Measurements from ENCODE around the gene ZNF319.

The ZNF319 gene

GRCh38 chr16:58036943-58037342 lies 36.5 kb upstream of the ZNF319 start:
- DNase-seq: no peak

DNA sequence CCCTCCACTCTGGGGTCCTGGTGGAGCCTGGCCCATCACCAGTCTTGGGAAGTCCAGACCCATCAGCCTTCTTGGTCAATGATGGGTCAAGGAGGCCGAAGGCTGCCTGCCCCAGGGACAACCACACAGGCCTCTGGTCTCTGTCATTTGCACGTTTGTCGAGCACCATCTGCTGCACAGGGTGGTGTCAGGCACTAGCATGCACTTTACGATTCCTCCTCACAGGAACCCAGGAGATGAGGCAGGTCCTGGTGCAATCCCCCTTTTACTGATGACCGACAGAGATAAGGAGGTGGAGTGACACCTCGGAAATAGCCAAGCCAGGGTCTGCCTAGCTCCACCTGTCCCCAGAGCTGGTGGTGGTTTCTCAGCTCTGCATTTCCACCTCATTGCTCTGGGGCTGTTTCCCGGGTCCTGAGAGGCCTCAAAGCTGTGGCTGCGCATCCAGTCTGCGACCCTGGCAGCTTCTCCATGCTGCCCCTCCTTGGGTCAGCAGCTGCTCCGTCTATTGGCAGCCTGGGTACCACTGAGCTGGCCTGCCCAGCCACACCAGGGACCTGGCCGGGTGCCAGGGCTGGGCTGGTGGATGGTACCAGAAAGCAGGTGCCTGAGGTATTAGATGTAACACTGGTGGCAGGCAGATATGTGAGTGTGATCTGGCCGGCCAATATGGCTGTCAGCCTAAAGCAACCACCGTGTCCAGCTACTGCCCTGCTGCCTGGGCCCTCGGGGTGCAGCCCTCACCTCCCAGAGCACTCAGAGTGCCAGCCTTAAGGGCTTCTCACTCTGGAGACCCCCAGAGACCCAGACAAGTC lies 35.1 kb upstream of the ZNF319 start:
- DNase-seq: no peak

GRCh38 chr16:58034774-58035173 lies 34.3 kb upstream of the ZNF319 start:
- no peak for DNase-seq

GRCh38 chr16:58034128-58034685 lies 33.7 kb upstream of the ZNF319 start:
- no peak for DNase-seq

DNA sequence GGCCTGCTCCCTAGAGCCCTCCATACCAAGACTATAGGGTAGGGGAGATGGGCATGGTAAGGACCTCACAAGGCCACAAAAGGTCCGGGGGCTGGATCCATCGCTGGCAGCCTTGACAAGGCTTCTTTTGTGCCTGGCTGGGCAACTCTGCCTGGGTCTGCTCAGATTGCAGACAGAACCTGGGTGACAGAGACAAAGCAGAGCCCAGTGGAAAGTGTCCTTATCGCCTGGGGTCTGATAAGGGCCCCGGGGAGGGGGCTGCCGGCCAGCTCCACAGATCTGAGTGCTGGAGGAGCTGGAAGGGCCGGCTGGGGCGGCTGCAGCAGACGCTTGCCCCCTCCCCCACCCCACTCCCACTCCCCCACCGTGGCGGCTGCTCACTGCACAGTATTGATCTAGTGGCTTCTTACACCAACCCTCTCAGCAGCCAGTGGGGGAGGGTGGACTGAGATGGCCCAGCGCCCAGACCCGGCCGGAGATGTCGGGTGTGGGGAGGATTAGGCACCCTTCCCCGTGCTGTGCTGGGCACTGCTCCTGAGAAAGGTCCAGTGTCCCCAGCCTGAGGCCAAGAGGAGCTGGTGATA lies 32.3 kb upstream of the ZNF319 start:
- no peak for DNase-seq

GRCh38 chr16:58031016-58031800 lies 30.7 kb upstream of the ZNF319 start:
- no peak for DNase-seq

- DNase-seq: no peak
These were observed 29.8 kb upstream of the ZNF319 start for GRCh38 chr16:58030136-58030840.

GRCh38 chr16:58029410-58029809 lies 28.9 kb upstream of the ZNF319 start:
- DNase-seq: no peak

GRCh38 chr16:58028541-58029070 lies 28.1 kb upstream of the ZNF319 start:
- no peak for DNase-seq

DNA sequence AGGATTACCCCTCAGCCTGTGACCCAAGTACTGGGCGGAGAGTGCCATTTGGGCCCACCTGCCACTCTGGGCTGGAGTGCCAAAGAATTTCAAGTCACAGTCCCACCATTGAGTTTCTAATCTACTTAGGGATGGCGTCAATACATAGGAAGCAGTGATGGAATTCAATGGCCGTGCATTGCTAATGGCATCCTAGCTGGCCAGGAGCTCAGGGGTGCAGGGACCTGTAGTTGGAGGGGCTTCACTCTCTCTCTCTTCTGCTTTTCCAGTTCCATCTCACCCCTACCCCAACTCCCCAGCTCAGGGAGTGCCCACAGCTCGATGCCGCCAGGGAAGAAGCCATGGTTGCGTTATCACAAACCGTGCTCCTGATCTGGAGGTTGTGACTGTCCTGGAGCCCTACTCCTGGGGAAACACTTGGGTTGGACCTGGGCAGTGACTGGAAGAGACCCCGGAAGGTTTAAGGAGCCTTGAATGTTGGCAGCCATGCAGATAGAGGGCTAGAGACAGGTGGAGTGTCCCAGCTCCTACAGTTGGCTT lies 27.5 kb upstream of the ZNF319 start:
- DNase-seq: no peak

GRCh38 chr16:58027161-58027915 lies 26.9 kb upstream of the ZNF319 start:
- DNase-seq: no peak

GRCh38 chr16:58026705-58027160 lies 26.3 kb upstream of the ZNF319 start:
- no peak for DNase-seq

- DNase-seq: no peak
These were observed 25.8 kb upstream of the ZNF319 start for GRCh38 chr16:58026139-58026704.

- peak; percentile 62 for DNase-seq
These were observed 25.1 kb upstream of the ZNF319 start, which contains the start of gene MMP15 for GRCh38 chr16:58025351-58026138. TSS of gene MMP15 (plus strand) at chr16:58025754. CDS start at chr16:58026351, 597 bp downstream.

DNA sequence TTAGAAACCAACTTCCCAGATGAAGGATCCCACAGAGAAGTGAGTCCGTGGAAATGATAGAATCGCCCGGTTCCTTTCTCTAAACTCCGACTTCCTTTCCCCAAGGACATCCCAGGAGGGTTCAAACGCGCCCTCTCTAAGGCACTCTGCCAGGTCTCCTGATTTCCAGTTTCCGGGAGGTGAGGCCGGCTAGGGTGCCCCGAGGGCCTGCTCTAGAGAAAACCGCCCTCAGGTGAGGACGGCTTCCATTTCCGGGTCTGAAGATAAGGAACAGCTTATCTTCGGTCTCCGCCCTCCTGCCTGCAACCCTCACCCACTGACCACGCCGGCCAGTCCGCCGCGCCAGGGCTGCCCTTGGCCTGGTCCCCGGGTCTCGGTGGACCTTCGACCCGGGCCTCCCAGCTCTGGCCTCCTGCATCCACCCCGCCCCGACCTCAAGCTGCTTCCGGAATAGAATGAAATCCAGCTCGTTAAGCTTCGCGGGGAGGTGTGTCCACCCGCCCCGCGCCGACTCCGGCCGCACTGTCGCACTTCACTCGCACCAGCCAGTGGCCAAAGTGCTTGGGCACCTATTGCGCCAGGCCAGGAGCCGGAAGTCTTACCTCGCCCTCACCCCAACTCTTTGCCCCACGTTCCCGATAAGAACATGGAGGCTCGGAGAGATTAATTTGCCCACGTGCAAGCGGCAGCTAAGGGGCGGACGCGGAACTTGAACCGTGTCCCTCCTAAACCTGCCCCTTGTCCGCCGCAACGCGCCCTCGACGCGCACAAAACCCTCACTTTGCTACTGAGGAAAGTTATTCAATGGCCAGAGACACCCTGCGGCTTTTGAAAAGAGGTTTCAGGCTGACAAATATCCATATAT lies 24.2 kb upstream of the ZNF319 start:
- peak; percentile 21 for DNase-seq

DNA sequence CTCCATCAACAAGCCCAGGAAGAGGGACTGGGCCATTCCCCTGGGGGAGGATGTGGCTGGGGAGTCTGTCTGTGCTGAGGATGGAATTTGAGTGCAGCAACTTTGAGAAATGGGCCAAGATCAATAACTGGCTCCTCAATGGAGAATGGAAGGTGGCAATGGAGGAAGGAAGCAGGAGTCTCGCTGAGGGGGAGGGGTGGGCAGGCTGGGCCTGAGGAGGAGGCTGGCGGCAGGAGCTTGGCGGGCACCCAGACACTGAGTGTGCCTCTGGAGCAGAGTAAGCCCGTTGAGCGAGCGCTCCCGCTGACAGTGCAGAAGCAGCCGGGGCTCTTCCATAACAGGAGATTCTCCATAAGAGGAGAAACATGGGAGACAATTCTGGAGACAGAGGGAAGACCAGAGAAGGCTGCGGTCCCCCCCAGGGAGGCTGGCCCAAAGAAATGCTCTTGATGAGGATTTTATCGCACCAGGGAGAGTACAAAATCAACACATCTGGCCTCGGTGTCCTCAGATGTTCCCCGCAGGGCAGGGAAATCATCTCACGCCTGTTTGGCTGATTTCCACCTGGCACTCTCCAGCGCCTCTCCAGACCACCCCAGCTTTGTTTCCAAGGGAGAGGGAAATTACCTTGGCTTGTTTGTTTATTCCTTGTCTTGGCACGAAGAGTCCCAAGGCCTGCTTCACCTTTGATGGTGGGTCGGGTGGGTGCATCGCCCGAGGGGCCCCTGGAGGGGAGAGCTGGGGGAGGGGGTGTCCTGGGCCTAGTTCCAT lies 22.3 kb upstream of the ZNF319 start:
- DNase-seq: no peak

GRCh38 chr16:58021661-58022551 lies 21.4 kb upstream of the ZNF319 start:
- DNase-seq: no peak
